CMK (cell line): ENCODE results near the gene HCCS.

ENCODE experiments used
- DNase-seq: peaks from one replicate; pipeline ENCODE4 v3.0.0-alpha.2; 2010; ENCODE audit warnings: low read depth

HCCS gene

GRCh38 chrX:11111037-11111851 lies at the start of gene HCCS:
Gene HCCS, plus strand, starts transcription at chrX:11111332. Its CDS starts 729 bp downstream, at chrX:11112061.
- peak; percentile 50 for DNase-seq

GRCh38 chrX:11064276-11064675 lies 46.9 kb upstream of the HCCS start:
- no peak for DNase-seq

- no peak for DNase-seq
These were observed 46.1 kb upstream of the HCCS start for GRCh38 chrX:11064851-11065600.

- no peak for DNase-seq
These were observed 44.3 kb upstream of the HCCS start for GRCh38 chrX:11066812-11067211.

- DNase-seq: no peak
These were observed 37.8 kb upstream of the HCCS start for GRCh38 chrX:11073381-11073780.

GRCh38 chrX:11080741-11081305 lies 30.3 kb upstream of the HCCS start:
- DNase-seq: no peak

- DNase-seq: no peak
These were observed 29.6 kb upstream of the HCCS start for GRCh38 chrX:11081511-11081910.

- no peak for DNase-seq
These were observed 25.8 kb upstream of the HCCS start for GRCh38 chrX:11085305-11085704.

- no peak for DNase-seq
These were observed 21.3 kb upstream of the HCCS start for GRCh38 chrX:11089802-11090201.

GRCh38 chrX:11097933-11098332 lies 13.2 kb upstream of the HCCS start:
- no peak for DNase-seq

GRCh38 chrX:11099465-11099864 lies 11.7 kb upstream of the HCCS start:
- no peak for DNase-seq

GRCh38 chrX:11100281-11101035 lies 10.7 kb upstream of the HCCS start:
- no peak for DNase-seq

- no peak for DNase-seq
These were observed 8.1 kb upstream of the HCCS start for GRCh38 chrX:11103006-11103405.

GRCh38 chrX:11103751-11104150 lies 7.4 kb upstream of the HCCS start:
- no peak for DNase-seq

GRCh38 chrX:11105080-11105479 lies 6.1 kb upstream of the HCCS start:
- no peak for DNase-seq

GRCh38 chrX:11108253-11108941 lies 2.7 kb upstream of the HCCS start:
- DNase-seq: no peak

GRCh38 chrX:11109968-11110367 lies 1.2 kb upstream of the HCCS start:
- DNase-seq: no peak

- no peak for DNase-seq
These were observed 815 bp downstream of the HCCS start for GRCh38 chrX:11111947-11112346.

- no peak for DNase-seq
These were observed 2.6 kb downstream of the HCCS start for GRCh38 chrX:11113731-11114130.

GRCh38 chrX:11117745-11118144 lies 6.6 kb downstream of the HCCS start:
- DNase-seq: no peak

GRCh38 chrX:11119313-11119943 lies 8.3 kb downstream of the HCCS start:
- no peak for DNase-seq
